Activated CD4-positive, alpha-beta T cell treated with anti-CD3 and anti-CD28 coated beads for 24 hours (primary cell): ENCODE measurements around the gene PPDPF.

ENCODE experiments used
- DNase-seq, 2 donors: peaks; one replicate each; pipeline ENCODE4 v3.0.0-alpha.2; 2020; ENCODE audit warnings: low read depth in 2 of 2

PPDPF gene

GRCh38 chr20:63520934-63521601 lies 503 bp downstream of the PPDPF start:
- peak; percentile 43 to 52 for DNase-seq

- DNase-seq: no peak
These were observed 1.0 kb downstream of the PPDPF start for GRCh38 chr20:63521602-63522001.

- DNase-seq: no peak
These were observed 1.7 kb downstream of the PPDPF start for GRCh38 chr20:63522091-63522868.

- DNase-seq: no peak
These were observed 2.5 kb downstream of the PPDPF start for GRCh38 chr20:63522981-63523611.

GRCh38 chr20:63525185-63525584 lies 4.6 kb downstream of the PPDPF start:
- DNase-seq: no peak

GRCh38 chr20:63525971-63526370 lies 5.4 kb downstream of the PPDPF start:
- no peak for DNase-seq

GRCh38 chr20:63527184-63527583 lies 6.6 kb downstream of the PPDPF start:
- DNase-seq: no peak

GRCh38 chr20:63529180-63529860 lies 8.8 kb downstream of the PPDPF start:
- DNase-seq: no peak

GRCh38 chr20:63529861-63530787 lies 9.6 kb downstream of the PPDPF start:
- no peak for DNase-seq

- DNase-seq: no peak
These were observed 10.2 kb downstream of the PPDPF start for GRCh38 chr20:63530788-63531160.

GRCh38 chr20:63531686-63532448 lies 11.3 kb downstream of the PPDPF start:
- no peak for DNase-seq

- no peak for DNase-seq
These were observed 11.9 kb downstream of the PPDPF start for GRCh38 chr20:63532449-63532971.

GRCh38 chr20:63533388-63533787 lies 12.8 kb downstream of the PPDPF start:
- DNase-seq: no peak

- no peak for DNase-seq
These were observed 13.4 kb downstream of the PPDPF start for GRCh38 chr20:63533871-63534393.

- DNase-seq: no peak
These were observed 13.9 kb downstream of the PPDPF start for GRCh38 chr20:63534427-63534830.

- DNase-seq: no peak
These were observed 14.5 kb downstream of the PPDPF start for GRCh38 chr20:63534831-63535651.

- no peak for DNase-seq
These were observed 15.8 kb downstream of the PPDPF start for GRCh38 chr20:63536241-63536977.

GRCh38 chr20:63536997-63537524 lies 16.5 kb downstream of the PPDPF start, which contains the start of gene PTK6:
TSS of gene PTK6 (minus strand) at chr20:63537376. CDS start at chr20:63537314, 62 bp downstream.
- DNase-seq: peak in 1 of 2 donors; percentile 41
